SU-DHL-6 (cell line): ENCODE measurements around the gene LVRN.

ENCODE experiments used
- EZH2phosphoT487 ChIP-seq: fragments of 200-600 bp; sonication (generic), shearing (Covaris generic); conservative IDR thresholded peaks from 2 replicates; pipeline ENCODE4 v1.6.1; 2018; ENCODE audit warnings: mild to moderate bottlenecking, antibody characterized with exemption, low read length, moderate library complexity, mixed read lengths
- TF ChIP-seq, protein P1 (sequence below): fragments of 200-600 bp; sonication (generic); IDR thresholded peaks from one replicate; pipeline ENCODE4 v1.5.1; 2017; ENCODE audit warnings: antibody characterized with exemption, mild to moderate bottlenecking, low read length, moderate library complexity; ENCODE audit not compliant: insufficient read depth, poor library complexity, severe bottlenecking

DNA sequence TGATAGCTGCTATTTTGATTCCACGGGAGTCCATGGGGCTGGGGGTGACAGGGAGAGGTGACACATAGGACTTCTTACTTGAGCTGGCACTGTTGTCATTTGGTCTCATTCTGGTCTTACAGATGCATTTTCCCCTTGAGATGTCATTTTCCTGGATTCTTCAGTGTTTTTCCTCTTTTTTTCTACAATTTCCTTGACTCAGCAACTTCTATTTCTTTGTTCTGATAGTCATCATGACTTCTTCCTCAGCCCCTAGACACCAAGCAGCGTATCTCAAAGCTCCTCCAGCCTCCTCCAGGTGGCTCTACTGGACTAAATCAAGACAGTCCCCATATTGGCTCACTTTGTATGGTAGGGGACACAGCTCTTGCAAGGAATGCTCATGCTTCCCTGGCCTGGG is 16.5 kb downstream of the LVRN start:
- TF ChIP-seq, protein P1, sequence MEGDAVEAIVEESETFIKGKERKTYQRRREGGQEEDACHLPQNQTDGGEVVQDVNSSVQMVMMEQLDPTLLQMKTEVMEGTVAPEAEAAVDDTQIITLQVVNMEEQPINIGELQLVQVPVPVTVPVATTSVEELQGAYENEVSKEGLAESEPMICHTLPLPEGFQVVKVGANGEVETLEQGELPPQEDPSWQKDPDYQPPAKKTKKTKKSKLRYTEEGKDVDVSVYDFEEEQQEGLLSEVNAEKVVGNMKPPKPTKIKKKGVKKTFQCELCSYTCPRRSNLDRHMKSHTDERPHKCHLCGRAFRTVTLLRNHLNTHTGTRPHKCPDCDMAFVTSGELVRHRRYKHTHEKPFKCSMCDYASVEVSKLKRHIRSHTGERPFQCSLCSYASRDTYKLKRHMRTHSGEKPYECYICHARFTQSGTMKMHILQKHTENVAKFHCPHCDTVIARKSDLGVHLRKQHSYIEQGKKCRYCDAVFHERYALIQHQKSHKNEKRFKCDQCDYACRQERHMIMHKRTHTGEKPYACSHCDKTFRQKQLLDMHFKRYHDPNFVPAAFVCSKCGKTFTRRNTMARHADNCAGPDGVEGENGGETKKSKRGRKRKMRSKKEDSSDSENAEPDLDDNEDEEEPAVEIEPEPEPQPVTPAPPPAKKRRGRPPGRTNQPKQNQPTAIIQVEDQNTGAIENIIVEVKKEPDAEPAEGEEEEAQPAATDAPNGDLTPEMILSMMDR, result no peak
- TF ChIP-seq EZH2phosphoT487, result no peak
